GM21367 (cell line): ENCODE measurements around the gene AK5.
"Not testable (repeated sequence)": the region's sequence is repeated elsewhere in the genome, so short reads cannot be mapped to it uniquely, and the experiment has no call there.

Source experiments
- ATAC-seq: cut with Tn5 transposase; IDR thresholded peaks from one replicate; pipeline ENCODE4 v1.9.1; 2021; ENCODE audit not compliant: unreplicated experiment

The AK5 gene

GRCh38 chr1:77287535-77287934, 5.7 kb downstream of the AK5 start:
- ATAC-seq = no peak

GRCh38 chr1:77288275-77288674, 6.5 kb downstream of the AK5 start:
- no peak for ATAC-seq

- no peak for ATAC-seq
Measured at GRCh38 chr1:77290576-77290975, 8.8 kb downstream of the AK5 start.

- no peak for ATAC-seq
Measured at GRCh38 chr1:77292551-77292950, 10.7 kb downstream of the AK5 start.

- ATAC-seq = no peak
Measured at GRCh38 chr1:77300566-77300965, 18.7 kb downstream of the AK5 start.

- no peak for ATAC-seq
Measured at GRCh38 chr1:77303387-77303786, 21.6 kb downstream of the AK5 start.

- no peak for ATAC-seq
Measured at GRCh38 chr1:77308889-77309621, 27.2 kb downstream of the AK5 start.

GRCh38 chr1:77310924-77311323, 29.1 kb downstream of the AK5 start:
- ATAC-seq = no peak

GRCh38 chr1:77312364-77312763, 30.5 kb downstream of the AK5 start:
- ATAC-seq = not testable (repeated sequence)

GRCh38 chr1:77313491-77313890, 31.7 kb downstream of the AK5 start:
- no peak for ATAC-seq

GRCh38 chr1:77316006-77316405, 34.2 kb downstream of the AK5 start:
- ATAC-seq = no peak

- no peak for ATAC-seq
Measured at GRCh38 chr1:77316966-77317365, 35.1 kb downstream of the AK5 start.

- no peak for ATAC-seq
Measured at GRCh38 chr1:77319036-77319705, 37.4 kb downstream of the AK5 start.

- no peak for ATAC-seq
Measured at GRCh38 chr1:77322061-77322900, 40.5 kb downstream of the AK5 start.

- ATAC-seq = no peak
Measured at GRCh38 chr1:77333501-77333900, 51.7 kb downstream of the AK5 start.

- no peak for ATAC-seq
Measured at GRCh38 chr1:77336729-77337128, 54.9 kb downstream of the AK5 start.

- no peak for ATAC-seq
Measured at GRCh38 chr1:77339326-77339725, 57.5 kb downstream of the AK5 start.

GRCh38 chr1:77341195-77341594, 59.4 kb downstream of the AK5 start:
- ATAC-seq = no peak

- ATAC-seq = no peak
Measured at GRCh38 chr1:77342745-77343144, 60.9 kb downstream of the AK5 start.

- no peak for ATAC-seq
Measured at GRCh38 chr1:77347646-77348045, 65.8 kb downstream of the AK5 start.

GRCh38 chr1:77348549-77348948, 66.7 kb downstream of the AK5 start:
- no peak for ATAC-seq

GRCh38 chr1:77349275-77349674, 67.5 kb downstream of the AK5 start:
- no peak for ATAC-seq
